K562 (cell line): ENCODE measurements around the gene TCP10L. TPM values are rescaled to one million over a fixed set of nuclear protein-coding genes. Genes with fewer than 3 reads are reported as not detected.

Experiments used
- BCOR ChIP-seq: fragments of 450-650 bp; IDR thresholded peaks from 2 replicates; pipeline ENCODE4 v1.6.1; 2016
- BRD4 ChIP-seq: fragments of 200-600 bp; sonication (generic); IDR thresholded peaks from 2 replicates; pipeline ENCODE4 v1.6.1; 2017; ENCODE audit warnings: inconsistent platforms
- CBX8 ChIP-seq: fragments of 200-600 bp; sonication (generic); IDR thresholded peaks from 2 replicates; pipeline ENCODE4 v1.6.1; 2012; ENCODE audit warnings: borderline replicate concordance, mixed run types, low read depth, mild to moderate bottlenecking, moderate library complexity, mixed read lengths, low read length, control low read depth, inconsistent platforms; ENCODE audit not compliant: poor library complexity, severe bottlenecking; ENCODE audit errors: extremely low read depth
- EWSR1 ChIP-seq: fragments of 450-650 bp; IDR thresholded peaks from 2 replicates; pipeline ENCODE4 v1.6.1; 2018; ENCODE audit warnings: borderline replicate concordance, mild to moderate bottlenecking, low read depth, moderate library complexity; ENCODE audit not compliant: partially characterized antibody
- GMEB1 ChIP-seq: fragments of 250-450 bp; sonication (Bioruptor Pico); IDR thresholded peaks from 2 replicates; pipeline ENCODE4 v1.4.0; 2020; ENCODE audit warnings: mild to moderate bottlenecking
- HDAC1 ChIP-seq, 2 experiments: fragments of 450-650 bp; IDR thresholded peaks; 2 replicates each; pipeline ENCODE4 v1.6.1; 2016 to 2017; ENCODE audit warnings: inconsistent platforms in 1 of 2, mild to moderate bottlenecking in 1 of 2, moderate library complexity in 1 of 2
- HDAC2 ChIP-seq: fragments of 450-650 bp; IDR thresholded peaks from 2 replicates; pipeline ENCODE4 v1.6.1; 2016; ENCODE audit warnings: mild to moderate bottlenecking
- LEF1 ChIP-seq: fragments of 450-650 bp; IDR thresholded peaks from 2 replicates; pipeline ENCODE4 v1.6.1; 2016; ENCODE audit warnings: mild to moderate bottlenecking
- PHF21A ChIP-seq: fragments of 450-650 bp; IDR thresholded peaks from 2 replicates; pipeline ENCODE4 v1.6.1; 2017; ENCODE audit warnings: low read depth, borderline replicate concordance
- PTTG1 ChIP-seq: fragments of 450-650 bp; IDR thresholded peaks from 2 replicates; pipeline ENCODE4 v1.6.1; 2016; ENCODE audit warnings: low read depth, mild to moderate bottlenecking, missing genetic modification characterization, missing compliant biosample characterization
- RBBP5 ChIP-seq: fragments of 200-600 bp; sonication (generic); IDR thresholded peaks from 2 replicates; pipeline ENCODE4 v1.6.1; 2012; ENCODE audit warnings: borderline replicate concordance, mild to moderate bottlenecking, low read length, control low read depth, inconsistent platforms; ENCODE audit not compliant: insufficient read depth, poor library complexity, severe bottlenecking
- SAFB2 ChIP-seq: fragments of 200-400 bp; formaldehyde crosslinking; IDR thresholded peaks from 2 replicates; pipeline ENCODE4 v1.6.1; 2018; ENCODE audit warnings: borderline replicate concordance, low read length, low read depth, moderate library complexity; ENCODE audit not compliant: severe bottlenecking
- SIN3A ChIP-seq, 2 experiments: fragments of 150-350 bp in 1 of 2; IDR thresholded peaks; 2 replicates each; pipeline ENCODE4 v1.6.1; 2011 to 2016; ENCODE audit warnings: borderline replicate concordance in 2 of 2, low read depth in 2 of 2, low read length in 2 of 2, mild to moderate bottlenecking in 2 of 2, moderate library complexity in 2 of 2; ENCODE audit not compliant: control insufficient read depth in 1 of 2
- SMAD1 ChIP-seq: fragments of 150-350 bp; IDR thresholded peaks from 2 replicates; pipeline ENCODE4 v1.6.1; 2014; ENCODE audit warnings: low read length, low read depth; ENCODE audit not compliant: partially characterized antibody
- TFAM ChIP-seq: fragments of 250-450 bp; sonication (Bioruptor Pico); conservative IDR thresholded peaks from 2 replicates; pipeline ENCODE4 v1.5.0; 2021; ENCODE audit warnings: mild to moderate bottlenecking, moderate library complexity
- ZBTB7A ChIP-seq: IDR thresholded peaks from 2 replicates; pipeline ENCODE4 v1.6.1; 2011; ENCODE audit warnings: low read depth, mild to moderate bottlenecking, low read length, moderate library complexity, borderline replicate concordance; ENCODE audit not compliant: control insufficient read depth
- ZNF174 ChIP-seq: fragments of 250-450 bp; sonication (Bioruptor Pico); IDR thresholded peaks from 2 replicates; pipeline ENCODE4 v1.4.0; 2020; ENCODE audit warnings: mild to moderate bottlenecking
- ZNF277 ChIP-seq: fragments of 250-450 bp; sonication (Bioruptor Pico); IDR thresholded peaks from 2 replicates; pipeline ENCODE4 v1.8.0; 2022; ENCODE audit warnings: inconsistent platforms, mild to moderate bottlenecking, moderate library complexity, borderline replicate concordance
- ZNF3 ChIP-seq: fragments of 250-450 bp; sonication (Bioruptor Pico); IDR thresholded peaks from 2 replicates; pipeline ENCODE4 v1.5.0; 2021; ENCODE audit warnings: mild to moderate bottlenecking, moderate library complexity
- ZNF316 ChIP-seq: fragments of 450-650 bp; IDR thresholded peaks from 2 replicates; pipeline ENCODE4 v1.6.1; 2016
- ZNF511 ChIP-seq: sonication (generic); formaldehyde crosslinking; IDR thresholded peaks from 2 replicates; pipeline ENCODE4 v1.8.0; 2022; ENCODE audit warnings: mild to moderate bottlenecking, missing genetic modification reagents
- polyA plus RNA-seq, 8 experiments: library from polyadenylated mRNA; depleted of rRNA in 4 of 8; stranded (reverse) in 5 of 8; unstranded in 3 of 8; fragments of >200 nt; fragmentation: Nextera tagmentation in 2 of 8; fragmentation: Illumina TruSeq in 1 of 8; extraction: Ambion mirVana in 2 of 8; extraction: Trizol in 1 of 8; gene quantifications; 2 replicates each; pipeline versions ENCODE4 v1.2.1 to v1.2.3, GENCODE V29; 2011 to 2014; ENCODE audit warnings: inconsistent platforms in 1 of 8, missing spikeins in 1 of 8
- total RNA-seq, 7 experiments: library from RNA; depleted of rRNA in 6 of 7; stranded (reverse); fragments of >200 nt in 6 of 7; fragmentation: Illumina TruSeq in 2 of 7; extraction: Trizol in 2 of 7; gene quantifications; 2 replicates each; pipeline versions ENCODE4 v1.2.1 to v1.2.3, GENCODE V29; 2011 to 2021; ENCODE audit warnings: low replicate concordance in 1 of 7

TCP10L gene
- total and polyA plus RNA-seq, 9 of the 15 experiments (the other 6 are each of a cell fraction or from before 2014, with no cell fraction given) = 0.34 to 0.91 (median 0.56) TPM; not detected in 2

- TF ChIP-seq ZNF511 = peak; percentile 15; the same call in 1 of the 2 replicates
- 0 out of 2 replicates have a peak, but pooled peaks have one; percentile 51 for TF ChIP-seq PHF21A
- TF ChIP-seq HDAC1 (IDR thresholded peaks at IDR 0.05) = peak; percentile 41 to 99; a peak in 3 of 4 replicates
- TF ChIP-seq SAFB2 = no peak
- peak; percentile 97 for TF ChIP-seq RBBP5
- TF ChIP-seq SMAD1 = peak; percentile 28
- no peak for TF ChIP-seq PTTG1 (tag)
- no peak for TF ChIP-seq ZNF174 (CRISPR knock-in tag)
- peak; percentile 52; the same call in 1 of the 2 replicates for TF ChIP-seq ZBTB7A
- peak; percentile 82 for TF ChIP-seq ZNF316
- TF ChIP-seq BCOR = peak; percentile 62
- TF ChIP-seq GMEB1 (CRISPR knock-in tag) = 0 out of 2 replicates have a peak, but pooled peaks have one; percentile 37
- TF ChIP-seq CBX8 = no peak
- no peak for TF ChIP-seq BRD4
- peak; percentile 98 to 99 for TF ChIP-seq SIN3A (IDR thresholded peaks at IDR 0.05; ENCODE audit: borderline replicate concordance in 2 of 2, control insufficient read depth in 1 of 2, low read depth in 2 of 2, low read length in 2 of 2)
- TF ChIP-seq HDAC2 = peak; percentile 94
- no peak for TF ChIP-seq ZNF277 (CRISPR knock-in tag)
- TF ChIP-seq EWSR1 = no peak
- TF ChIP-seq ZNF3 = no peak
- peak; percentile 50; the same call in 1 of the 2 replicates for TF ChIP-seq LEF1
- TF ChIP-seq TFAM = no peak
Measured at GRCh38 chr21:32612075-32612998, 27.0 kb upstream of the TCP10L start, which contains the start of gene CFAP298 (continued).
